Inferior parietal cortex (tissue), 1 donor: ENCODE measurements around the gene IPO13.
A peak's percentile ranks its signal among the peaks of the same experiment; 100 is the strongest.

Source experiments
- DNase-seq: peaks from one replicate; pipeline ENCODE4 v3.0.0-alpha.2; 2016; ENCODE audit errors: extremely low spot score

IPO13 gene

GRCh38 chr1:43949678-43950077 is 2.9 kb downstream of the IPO13 start:
- no peak for DNase-seq

GRCh38 chr1:43951021-43951985 is 4.6 kb downstream of the IPO13 start:
- DNase-seq, result no peak

DNA sequence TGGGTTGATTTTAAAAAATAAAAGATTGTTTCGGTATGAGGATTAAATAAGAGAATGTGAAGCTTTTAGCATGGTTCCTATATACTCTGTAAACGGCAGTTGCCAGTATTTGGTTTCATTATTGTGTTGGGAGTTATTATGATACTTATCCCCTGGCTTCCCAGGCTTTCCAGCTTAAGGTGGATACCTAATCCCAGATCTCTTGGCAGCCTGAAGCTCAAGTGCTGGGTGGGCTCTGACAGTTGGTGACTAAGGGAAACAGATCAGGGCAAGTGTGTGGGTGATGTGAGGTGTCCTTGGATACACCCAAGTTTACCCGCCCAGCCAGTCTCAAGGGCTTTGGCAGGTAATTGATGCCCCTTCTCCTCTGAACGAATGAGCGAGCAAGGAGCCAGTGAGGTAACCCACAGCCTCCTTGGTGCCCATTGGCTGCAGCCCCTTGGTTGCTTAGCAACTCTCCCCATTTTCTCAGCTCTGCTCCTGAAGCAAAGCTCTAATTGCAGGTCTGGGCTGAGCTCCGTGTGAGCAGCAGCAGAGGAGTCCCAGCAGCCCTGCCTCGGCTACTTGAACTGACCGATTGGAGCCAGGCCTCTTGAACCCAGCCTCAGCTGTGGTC is 6.1 kb downstream of the IPO13 start:
- DNase-seq, result no peak

DNA sequence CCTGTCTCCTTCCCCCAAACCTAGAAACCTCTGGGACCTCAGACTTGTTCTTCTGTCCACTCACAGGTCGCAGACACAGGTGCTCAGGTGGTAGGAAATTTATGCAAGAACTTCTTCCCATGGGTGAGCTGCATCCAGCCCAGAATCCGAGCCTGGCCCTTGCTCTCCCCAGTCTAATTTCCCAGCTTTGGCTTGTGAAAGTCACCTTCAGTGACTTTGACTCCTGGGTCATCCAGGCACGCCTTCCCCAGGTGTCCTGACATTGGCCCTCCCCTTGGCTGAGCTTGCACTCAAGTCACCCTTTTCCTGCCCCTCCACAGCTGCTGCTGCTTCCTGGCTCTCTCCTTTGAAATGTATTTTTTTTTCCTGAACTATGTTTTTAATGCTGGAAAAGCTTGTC is 6.6 kb downstream of the IPO13 start:
- no peak for DNase-seq

DNA sequence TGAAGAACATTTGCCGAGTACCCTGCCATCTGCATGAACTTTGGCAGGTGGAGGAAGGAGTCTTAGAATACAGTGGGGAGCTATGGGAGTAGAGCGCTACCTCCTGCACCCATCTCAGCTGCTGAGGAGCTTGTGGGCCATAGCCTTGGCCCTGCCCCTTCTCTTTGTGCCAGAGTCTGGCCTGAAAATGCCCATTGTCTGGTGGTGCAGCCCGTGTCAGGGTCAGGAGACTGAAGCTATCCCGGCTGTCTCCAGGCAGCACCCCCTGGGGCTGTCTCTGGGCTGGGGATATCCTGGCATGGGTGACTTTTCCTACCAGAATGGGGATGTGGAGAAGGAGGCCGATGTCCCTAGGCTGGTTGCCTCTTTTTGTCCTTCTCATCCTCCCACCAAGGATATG is 7.3 kb downstream of the IPO13 start:
- peak; percentile 76 for DNase-seq

DNA sequence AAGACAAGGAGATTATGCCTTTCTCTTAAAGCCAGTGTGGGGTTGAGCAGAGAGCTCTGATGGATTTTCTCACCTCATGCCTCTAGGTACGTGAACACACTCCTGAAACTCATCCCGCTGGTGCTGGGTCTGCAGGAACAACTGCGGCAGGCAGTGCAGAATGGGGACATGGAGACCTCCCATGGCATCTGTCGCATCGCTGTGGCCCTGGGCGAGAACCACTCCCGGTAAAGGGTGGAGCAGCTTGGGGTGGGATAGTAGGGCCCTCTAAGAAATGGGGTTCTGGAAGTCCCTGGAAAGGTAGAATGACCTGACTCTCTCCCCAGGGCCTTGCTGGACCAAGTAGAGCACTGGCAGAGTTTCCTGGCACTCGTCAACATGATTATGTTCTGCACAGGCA is 9.5 kb downstream of the IPO13 start:
- no peak for DNase-seq

DNA sequence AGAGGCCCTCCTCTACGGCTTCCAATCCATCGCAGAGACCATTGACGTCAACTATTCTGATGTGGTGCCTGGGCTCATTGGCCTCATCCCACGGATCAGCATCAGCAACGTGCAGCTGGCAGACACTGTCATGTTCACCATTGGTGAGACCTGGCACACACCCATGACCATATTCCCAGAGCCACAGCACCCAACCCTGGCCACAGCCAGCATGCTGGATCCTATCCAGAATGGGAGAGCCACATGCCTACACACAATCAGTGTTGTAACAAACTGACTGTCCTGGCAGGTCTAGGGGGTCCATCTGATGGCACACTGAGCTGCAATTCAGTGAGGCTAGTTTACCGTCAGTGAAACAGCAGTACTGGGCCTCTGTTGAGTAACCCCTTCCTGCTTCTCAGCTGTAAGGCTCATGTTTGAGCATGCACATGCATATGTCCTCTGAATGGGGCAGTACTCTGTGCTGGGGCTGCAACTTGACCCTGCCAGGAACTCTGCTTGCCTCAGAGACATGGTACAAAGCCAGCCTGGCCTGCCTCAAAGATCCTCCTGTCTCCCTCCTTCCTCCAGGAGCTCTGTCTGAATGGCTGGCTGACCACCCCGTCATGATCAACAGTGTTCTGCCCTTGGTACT is 10.8 kb downstream of the IPO13 start:
- no peak for DNase-seq

DNA sequence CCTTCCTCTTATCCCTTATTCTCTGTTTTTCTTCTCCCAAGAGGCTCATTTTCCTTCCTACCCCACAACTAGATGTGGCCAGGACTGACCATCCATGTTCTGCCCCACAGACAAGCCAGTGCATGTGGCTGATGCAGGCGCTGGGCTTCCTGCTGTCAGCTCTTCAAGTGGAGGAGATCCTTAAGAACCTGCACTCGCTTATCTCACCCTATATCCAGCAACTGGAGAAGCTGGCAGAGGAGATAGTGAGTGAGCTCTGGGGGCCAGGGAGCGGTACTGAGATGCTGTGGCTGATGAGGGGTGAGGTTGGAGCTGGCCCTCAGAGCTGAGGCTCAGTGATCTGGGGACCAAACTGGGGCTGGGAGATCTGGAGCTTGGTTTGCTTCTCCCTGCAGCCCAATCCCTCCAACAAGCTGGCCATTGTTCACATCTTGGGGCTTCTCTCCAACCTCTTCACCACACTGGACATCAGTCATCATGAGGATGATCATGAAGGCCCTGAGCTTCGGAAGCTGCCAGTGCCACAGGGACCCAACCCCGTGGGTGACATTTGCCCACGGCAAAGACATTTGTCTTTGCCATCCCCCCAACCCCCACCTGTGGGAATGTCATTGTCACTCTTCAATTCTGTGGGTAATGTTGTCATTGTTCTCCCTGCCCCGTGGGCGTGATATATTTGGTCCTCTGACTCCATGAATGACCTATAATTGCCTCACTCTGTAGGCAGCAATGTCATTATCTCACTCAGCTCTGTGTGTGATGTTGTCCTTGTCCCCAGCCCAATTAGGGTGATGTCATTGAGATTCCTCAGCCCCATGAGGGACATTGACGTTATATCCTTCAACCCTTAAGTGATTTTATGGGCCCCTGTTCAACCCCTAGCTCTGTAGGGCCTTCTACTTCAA is 11.9 kb downstream of the IPO13 start:
- DNase-seq, result no peak

- no peak for DNase-seq
Observed at GRCh38 chr1:43960798-43961197, 14.0 kb downstream of the IPO13 start.

DNA sequence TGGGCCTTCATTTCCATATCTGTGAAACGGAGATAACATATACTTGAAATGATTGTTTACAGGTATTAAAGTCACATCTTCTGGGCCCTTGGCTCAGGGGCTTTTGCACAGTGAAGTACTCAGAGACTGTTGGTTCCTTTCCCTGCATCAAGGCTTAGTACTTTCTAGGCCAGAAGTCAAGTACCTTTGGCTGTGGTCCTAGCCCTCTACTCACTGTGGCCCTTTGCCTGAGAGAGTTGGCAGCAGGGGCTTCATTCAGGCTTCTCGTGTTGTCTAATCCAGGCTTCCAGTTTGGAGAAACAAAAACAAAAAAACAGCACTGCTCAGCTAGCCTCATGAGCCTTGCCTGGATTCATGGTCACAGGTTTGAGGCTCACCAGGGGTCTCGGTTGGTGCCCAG is 14.9 kb downstream of the IPO13 start:
- no peak for DNase-seq

DNA sequence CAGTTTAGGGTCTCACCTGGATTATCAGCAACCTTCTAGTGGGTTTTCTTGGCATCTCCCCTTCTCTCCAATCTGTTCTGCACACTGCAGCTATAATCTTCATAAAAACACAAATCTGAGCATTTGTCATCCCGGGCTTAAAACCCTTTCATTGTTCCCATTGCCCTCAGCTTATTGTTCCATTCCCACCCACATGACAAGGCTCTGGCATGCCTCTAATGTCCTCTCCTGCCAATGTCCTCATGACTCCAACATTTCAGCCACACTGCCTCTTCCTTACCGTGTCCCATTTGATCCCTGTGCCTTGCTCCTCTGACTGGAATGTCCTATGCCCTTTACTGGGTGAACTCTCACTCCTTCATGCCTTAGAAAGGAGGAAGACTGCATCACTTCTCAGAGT is 15.6 kb downstream of the IPO13 start:
- DNase-seq, result peak; percentile 69

GRCh38 chr1:43963006-43963405 is 16.3 kb downstream of the IPO13 start:
- no peak for DNase-seq

- DNase-seq, result no peak
Observed at GRCh38 chr1:43963890-43964289, 17.1 kb downstream of the IPO13 start.

DNA sequence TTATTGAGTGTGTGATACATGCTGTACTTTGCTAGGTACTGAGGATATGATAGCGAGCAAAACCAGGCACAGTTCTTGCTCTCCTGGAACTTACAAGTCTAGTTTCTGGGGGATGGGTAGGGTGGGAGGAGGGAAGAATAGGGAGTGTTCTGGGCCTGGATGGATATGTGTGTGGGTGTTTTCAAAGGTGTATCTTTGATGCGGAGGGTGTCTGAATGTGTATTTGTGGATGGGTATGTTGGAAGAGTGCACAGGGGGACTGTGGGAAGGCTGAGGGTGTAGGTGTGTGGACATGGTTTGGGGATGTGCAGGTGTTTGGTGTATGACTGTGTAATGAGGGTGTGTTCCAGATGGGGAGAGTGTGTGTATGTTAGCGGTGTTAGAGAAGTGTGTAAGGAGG is 18.6 kb downstream of the IPO13 start:
- DNase-seq, result no peak

DNA sequence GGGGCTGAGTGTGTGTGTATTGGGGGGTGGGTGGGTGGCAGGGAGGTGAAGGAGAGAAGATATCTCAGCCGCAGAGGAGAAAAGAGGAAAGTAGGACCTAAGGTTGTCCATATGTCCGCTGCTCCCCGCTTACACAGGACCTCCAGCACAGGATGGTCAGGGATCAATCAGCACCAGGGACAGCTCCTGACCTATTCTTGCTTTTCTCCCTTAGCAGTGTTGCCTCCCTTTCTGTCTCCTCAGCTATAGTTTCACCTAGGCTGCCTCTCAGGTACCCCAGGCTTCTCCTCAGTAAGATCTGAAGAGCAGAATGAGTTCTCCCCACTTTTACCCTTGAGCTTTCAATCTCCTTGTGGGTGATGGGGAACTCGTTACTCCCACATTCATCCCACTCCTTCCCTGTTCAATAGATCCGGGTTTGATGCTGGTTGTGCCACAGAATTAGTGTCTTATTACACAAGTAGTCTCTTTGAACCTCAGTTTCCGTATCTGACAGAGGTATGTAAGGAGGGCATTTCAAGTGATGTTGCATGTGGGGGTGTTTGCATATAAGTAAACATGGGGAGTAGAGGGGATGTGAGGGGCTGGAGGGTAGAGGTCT is 21.7 kb downstream of the IPO13 start:
- no peak for DNase-seq

DNA sequence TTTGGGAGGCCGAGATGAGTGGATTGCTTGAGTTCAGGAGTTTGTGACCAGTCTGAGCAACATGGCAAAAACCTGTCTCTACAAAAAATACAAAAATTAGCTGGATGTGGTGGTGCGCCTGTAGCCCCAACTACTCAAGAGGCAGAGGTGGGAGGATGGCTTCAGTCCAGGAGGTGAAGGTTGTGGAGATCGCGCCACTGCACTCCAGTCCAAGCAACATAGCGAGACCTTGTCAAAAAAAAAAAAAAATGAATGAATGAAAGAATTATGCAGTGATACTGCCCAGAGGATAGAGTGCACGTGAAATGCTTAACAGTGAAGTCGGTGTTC is 22.6 kb downstream of the IPO13 start:
- DNase-seq, result no peak

GRCh38 chr1:43969746-43970466 is 23.2 kb downstream of the IPO13 start, which contains the start of gene DPH2:
Gene DPH2 (plus strand): TSS chr1:43970010. CDS start chr1:43970176, 166 bp downstream.
- DNase-seq, result peak; percentile 97

- DNase-seq, result no peak
Observed at GRCh38 chr1:43970502-43970901, 23.8 kb downstream of the IPO13 start.

DNA sequence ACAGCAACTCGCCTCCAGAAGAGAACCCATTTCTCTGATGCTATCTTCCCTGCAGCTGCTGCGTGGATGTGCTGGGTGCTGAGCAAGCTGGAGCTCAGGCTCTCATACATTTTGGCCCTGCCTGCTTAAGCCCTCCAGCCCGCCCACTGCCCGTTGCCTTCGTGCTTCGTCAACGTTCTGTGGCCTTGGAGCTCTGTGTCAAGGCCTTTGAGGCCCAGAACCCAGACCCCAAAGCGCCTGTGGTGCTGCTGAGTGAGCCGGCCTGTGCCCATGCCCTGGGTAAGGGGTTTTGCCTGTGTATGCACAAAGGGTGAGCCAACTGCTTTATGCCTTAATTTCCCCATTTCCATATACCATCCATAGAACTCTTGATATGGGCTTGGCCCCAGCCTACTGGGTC is 24.2 kb downstream of the IPO13 start:
- DNase-seq, result no peak

- no peak for DNase-seq
Observed at GRCh38 chr1:43971336-43971980, 24.7 kb downstream of the IPO13 start.
